Activated T-helper 1 cell treated with anti-CD3 and anti-CD28 coated beads, Interleukin-2, amount 50 U/mL, for 16 hours (primary cell): ENCODE measurements around the gene SHISA6.

Experiments used
- DNase-seq, 2 donors: peaks; one replicate each; pipeline ENCODE4 v3.0.0-alpha.2; 2020; ENCODE audit warnings: low read depth in 1 of 2, low spot score in 1 of 2

The SHISA6 gene

DNA sequence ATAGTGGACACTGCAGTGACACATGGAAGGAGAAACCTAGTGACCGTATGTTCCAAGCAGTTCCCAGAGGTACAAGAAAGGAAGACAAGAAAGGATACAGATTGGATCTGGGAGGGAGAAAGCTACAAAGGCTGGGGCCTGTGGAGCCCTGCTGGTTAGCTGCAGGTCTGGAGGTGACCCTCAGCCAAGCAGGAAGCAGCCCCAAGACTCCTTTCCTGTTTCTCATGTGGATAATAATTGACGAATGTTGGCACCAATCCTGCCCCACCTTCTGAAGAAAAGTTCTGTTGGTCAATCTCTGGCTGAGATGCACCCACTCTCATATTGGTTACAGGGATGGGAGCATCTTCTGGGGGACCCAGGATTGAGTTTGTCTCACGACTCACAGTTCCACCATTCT, 99.8 kb downstream of the SHISA6 start:
- no peak for DNase-seq

- DNase-seq = no peak
Measured at GRCh38 chr17:11342138-11342537, 101.1 kb downstream of the SHISA6 start.

DNA sequence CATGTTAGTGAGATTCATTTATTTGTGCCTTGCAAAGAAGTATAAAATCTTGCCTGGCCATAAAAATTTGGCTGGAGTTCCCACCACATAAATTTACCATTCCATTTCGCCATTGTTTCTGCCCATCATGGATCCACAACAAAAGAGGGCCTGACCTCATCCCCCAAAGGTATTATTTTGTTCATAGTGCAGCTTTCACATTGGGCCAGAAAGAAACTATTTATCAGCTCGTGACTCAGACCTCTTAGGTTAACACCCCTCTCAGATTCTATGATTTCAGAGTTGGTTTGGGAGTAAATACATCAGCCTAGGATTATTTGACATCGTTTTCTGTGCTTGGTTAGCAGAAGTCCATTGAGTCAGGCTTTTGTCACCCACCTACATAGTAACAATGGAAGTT, 108.1 kb downstream of the SHISA6 start:
- DNase-seq = no peak

DNA sequence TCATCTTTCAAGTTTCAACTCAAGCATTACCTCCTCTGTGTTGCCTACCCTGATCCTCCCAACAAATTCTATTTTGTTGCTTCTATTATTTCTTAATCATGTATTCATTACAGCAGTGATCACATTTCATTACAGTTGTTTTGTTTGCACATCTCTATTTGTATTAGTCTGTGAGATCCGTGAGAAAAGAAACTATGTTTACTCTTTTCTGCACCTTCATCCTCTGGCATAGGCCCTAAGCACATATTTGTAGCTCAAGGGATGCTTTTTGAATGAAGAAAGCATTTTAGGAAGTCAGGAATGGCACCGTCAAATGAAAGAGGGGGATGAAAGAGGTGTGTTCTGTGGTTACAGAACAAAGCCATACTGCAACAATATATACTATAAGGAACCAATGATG, 110.5 kb downstream of the SHISA6 start:
- DNase-seq = no peak

- no peak for DNase-seq
Measured at GRCh38 chr17:11353601-11354000, 112.6 kb downstream of the SHISA6 start.

GRCh38 chr17:11356371-11356770, 115.4 kb downstream of the SHISA6 start:
- DNase-seq = no peak

DNA sequence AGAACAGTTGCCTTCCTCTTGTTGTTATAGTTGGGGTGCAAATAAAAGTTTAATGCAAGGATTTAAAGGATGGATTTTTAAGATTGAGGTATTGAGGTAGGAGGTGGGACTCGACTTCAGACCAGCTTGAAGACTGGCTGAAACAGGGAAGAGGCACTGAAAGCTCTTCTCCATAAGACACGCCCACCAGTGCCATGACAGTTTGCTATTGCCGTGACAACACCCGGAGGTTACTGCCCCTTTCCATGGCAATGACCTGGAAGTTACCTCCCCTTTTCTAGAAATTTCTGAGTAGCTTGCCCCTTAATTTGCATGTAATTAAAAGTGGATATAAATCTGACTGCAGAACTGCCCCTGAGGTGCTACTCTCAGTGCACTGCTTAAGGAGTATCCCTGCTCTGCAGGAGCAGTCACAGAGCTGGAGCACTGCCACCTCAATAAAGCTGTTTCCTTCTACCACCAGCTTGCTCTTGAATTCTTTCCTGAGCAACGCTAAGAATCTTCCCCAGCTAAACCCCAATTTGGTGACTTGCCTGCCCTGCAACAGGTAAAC, 122.6 kb downstream of the SHISA6 start:
- DNase-seq = no peak

DNA sequence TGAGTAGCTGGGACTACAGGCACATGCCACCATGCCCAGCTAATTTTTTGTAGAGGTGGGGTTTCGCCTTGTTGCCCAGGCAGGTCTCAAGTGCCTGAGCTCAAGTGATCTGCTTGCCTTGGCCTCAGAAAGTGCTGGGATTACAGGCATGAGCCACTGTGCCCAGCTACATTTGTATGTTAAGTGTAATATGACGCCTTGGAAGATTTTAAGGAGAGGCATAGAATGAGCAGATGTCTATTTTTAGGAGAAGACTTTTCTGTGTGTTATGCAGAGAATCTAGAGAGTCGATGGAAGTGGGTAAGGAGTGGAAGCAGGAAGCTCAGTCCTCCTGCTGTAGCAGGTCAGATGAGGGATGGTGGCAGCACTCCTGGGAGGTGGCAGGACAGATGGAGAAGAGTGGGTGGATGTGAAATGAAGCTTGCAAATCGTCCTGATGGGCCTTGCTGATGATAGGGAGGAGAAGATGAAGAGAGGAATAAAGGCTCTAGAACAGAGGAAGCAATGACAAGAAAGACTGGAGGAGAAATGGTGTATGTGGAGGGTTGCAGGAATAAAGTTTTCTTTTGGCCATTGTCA, 125.3 kb downstream of the SHISA6 start:
- DNase-seq = no peak

- DNase-seq = no peak
Measured at GRCh38 chr17:11369575-11369974, 128.6 kb downstream of the SHISA6 start.

GRCh38 chr17:11372692-11373091, 131.7 kb downstream of the SHISA6 start:
- no peak for DNase-seq

DNA sequence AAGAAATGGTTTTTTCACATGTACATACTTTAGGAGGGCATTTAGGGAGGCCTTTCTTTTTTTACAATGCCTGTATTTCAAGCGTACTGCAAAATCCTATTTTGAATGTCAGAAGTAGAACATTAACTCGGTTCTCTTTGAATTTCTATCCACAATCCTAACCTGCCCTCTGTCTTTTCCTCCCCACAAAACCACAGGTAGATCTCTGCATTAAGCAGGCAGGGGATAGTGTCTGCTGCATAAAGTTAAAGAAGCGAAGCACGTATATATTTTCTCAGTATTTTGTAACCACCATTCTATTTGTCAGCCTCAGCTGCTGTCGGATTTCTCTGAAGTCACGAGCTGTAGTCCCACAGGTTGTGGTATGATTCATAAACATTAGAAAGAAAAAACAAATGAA, 137.5 kb downstream of the SHISA6 start:
- no peak for DNase-seq

DNA sequence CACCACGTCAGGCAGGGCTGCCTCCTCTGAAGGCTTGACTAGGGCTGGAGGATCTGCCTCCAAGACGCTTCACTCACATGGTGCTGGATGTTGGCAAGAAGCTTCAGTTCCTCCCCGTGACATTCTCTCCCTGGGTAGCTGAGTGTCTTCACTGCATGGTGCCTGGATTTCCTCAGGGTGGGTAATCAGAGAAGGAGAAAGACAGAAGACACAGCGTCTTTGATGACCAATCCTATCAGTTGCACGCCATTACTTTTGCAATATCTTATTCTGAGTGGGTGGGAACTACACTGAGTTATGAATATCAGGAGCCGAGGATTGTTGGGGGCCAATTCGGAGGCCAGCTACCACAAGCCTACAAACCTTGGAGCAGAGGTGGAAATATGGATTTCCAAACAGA, 139.7 kb downstream of the SHISA6 start:
- DNase-seq = no peak

DNA sequence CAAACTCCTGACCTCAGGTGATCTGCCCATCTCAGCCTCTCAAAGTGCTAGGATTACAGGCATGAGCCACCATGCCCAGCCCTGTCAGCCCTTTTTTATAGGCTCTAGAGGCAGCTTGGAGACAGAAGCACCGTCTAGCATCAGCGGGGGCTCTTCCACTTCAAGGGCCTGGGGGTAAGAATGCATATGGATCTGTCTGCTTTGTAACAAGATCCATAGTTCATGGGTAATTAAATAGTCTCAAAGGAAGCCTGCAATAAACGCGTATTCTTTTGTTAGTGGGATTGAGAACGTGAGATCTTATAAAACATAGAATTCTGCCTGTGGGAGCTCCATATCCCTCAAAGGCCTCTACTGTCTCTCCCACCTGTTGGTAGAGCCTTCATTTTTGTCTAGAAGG, 142.1 kb downstream of the SHISA6 start:
- DNase-seq = no peak

- DNase-seq = no peak
Measured at GRCh38 chr17:11384131-11384530, 143.1 kb downstream of the SHISA6 start.

- DNase-seq = no peak
Measured at GRCh38 chr17:11387610-11388009, 146.6 kb downstream of the SHISA6 start.

- no peak for DNase-seq
Measured at GRCh38 chr17:11388054-11388453, 147.0 kb downstream of the SHISA6 start.

- no peak for DNase-seq
Measured at GRCh38 chr17:11389583-11389982, 148.6 kb downstream of the SHISA6 start.

- DNase-seq = no peak
Measured at GRCh38 chr17:11391134-11391533, 150.1 kb downstream of the SHISA6 start.

DNA sequence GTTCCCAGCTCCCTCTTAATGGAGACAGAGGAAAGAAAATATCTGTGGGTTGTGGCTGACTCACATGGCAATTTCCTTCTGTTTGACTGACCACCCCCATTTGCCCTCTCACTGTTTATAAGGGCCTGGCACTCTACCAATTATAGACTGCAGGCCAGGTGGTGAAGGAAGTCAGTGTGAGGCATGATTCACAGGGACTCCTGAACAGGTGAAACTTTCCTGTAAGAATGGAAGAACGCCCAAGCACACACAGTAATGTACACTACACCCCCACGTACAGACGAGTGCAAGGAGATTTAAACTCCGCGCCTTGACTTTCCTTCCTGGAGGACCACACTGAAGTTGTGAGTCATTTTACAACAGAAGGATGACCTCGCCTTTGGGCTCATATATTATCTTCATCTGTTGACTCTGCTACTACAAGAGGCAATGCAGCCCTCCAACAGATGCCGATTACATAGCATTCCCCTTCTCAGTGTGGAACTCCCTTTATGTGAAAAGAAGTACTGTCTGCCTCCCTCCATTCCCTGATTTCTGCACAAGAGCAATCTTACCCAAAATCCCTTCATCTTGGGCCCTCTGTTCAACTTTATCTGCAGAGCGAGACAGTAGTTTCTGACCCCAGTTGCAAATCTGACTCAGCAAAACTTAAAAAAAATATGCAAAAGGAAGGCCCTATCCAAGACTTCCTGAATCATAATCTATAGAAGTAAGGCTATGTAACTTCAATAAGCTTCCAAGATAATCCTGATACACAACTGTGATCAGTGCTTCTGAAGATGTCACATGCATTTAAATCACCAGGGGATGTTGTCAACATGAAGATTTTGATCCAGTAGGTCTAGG, 163.6 kb downstream of the SHISA6 start:
- DNase-seq = no peak

- no peak for DNase-seq
Measured at GRCh38 chr17:11406716-11407115, 165.7 kb downstream of the SHISA6 start.

DNA sequence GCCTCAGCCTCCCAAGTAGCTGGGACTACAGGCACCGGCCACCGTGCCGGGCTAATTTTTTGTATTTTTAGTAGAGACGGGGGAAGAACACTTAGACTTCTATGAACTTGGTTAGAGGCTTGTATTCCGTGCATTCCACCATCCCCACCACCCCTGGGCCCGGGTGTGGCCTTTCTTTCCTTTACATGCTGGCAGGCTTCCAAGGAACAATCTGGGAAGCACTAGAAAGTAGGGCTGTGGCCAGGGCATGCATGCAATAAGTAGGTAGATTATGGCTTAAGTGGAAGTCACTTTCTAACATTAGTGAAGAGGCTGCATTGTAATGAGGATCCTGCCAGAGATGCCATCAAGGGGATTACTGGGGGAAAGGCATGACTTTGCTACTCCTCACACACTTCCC, 171.6 kb downstream of the SHISA6 start:
- DNase-seq = no peak

DNA sequence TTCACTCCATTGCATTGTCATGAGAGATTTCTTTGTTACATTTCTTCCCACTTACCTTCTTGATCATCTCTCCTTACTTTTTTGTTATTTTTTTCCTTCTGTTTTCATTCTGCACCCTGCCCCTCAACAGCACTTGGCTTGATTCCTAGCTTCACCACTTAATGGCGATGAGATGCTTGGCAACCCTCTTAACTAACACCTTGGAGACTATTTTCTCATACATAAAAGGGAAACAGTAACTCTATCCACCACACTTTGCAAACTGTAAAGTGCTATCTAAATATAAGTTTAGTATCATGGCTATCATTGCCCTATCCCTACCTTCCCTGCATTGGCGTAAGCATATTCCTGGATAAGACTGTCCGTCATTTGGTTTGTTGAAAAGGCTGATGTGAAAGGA, 177.3 kb downstream of the SHISA6 start:
- DNase-seq = no peak

DNA sequence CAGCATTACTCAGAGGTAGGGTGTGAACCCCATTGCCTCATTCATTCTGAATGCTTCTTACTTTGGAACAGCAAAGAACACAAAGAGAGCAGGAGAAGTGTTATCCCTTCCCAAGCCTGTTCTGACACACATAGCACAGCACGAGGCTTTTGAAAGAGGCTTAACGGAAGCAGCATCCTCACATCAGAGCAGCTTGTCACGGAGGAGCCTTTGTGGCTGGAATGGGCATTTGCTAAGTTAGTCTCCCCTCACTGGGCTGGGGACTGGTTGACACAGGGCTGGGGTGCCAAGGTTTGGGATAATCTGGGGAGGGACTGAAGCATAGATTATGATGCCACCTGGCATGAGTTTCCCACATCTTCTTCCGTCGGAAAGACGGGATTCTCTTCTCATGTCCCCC, 189.7 kb downstream of the SHISA6 start:
- no peak for DNase-seq
